NCI-H2081 (cell line): Measurements from ENCODE around the gene CNGA1.
"Not testable (repeated sequence)": the region's sequence is repeated elsewhere in the genome, so short reads cannot be mapped to it uniquely, and the experiment has no call there.

Source experiments
- DNase-seq, 2 experiments: peaks; one replicate each; lab custom pipeline; 2025; lab: John Stamatoyannopoulos, UW

CNGA1 gene

DNA sequence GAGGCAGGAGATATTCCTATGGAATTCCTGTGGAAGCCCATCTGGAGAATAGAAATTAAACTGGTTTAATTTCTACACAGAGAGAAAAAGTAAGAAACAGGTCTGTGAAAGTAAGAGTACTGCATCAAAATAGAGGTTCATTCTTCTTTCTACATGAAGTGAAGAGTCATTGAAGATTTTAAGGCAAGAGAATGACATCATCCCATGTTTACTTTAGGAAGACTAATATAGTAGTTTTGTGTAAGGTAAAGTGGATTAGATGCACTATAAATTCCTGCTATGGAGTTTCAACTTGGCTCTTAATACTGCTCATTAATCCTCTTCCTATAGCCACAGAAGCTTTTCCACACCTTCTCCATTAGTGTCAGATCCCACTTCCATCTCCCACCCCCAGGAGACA lies 47.6 kb downstream of the CNGA1 start:
- DNase-seq: no peak

- DNase-seq: no peak
These were observed 61.8 kb downstream of the CNGA1 start for GRCh38 chr4:47954677-47955076.

GRCh38 chr4:47954245-47954644 lies 62.2 kb downstream of the CNGA1 start:
- no peak for DNase-seq

DNA sequence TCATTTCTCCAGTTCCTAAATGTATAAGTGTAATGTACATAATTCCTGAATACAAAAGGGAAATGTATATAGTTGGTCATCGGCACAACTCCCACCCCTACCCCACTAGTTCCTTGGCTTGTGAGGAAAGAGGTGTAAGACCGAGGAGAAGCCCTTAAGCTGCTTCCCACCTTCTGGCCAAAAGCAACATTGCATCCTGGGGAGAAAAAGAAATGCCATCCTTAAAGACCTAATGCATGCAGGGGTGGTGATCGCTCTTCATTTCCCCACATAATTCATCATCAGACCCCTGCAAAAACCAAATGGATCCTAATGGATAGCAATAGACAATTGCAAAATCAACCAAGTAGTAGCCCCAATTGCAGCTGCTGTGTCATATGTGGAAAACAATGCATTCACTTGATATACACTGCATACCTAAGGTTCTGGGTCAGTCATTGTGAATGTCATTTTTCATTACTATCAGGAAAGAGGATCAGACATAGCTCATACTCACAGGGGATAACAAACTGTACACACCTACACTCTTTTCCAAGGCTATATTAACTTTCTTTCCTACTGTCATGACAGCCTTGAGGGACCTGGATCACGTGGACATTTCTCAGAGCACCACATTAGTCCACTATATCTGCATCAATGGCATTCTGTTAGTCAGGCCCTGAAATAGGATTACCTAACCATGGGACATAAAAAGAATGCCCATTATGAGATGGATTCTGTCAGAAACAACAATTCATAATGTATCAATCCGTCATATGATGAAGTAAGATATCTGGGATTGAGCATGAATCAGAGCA lies 70.4 kb downstream of the CNGA1 start:
- DNase-seq: no peak

DNA sequence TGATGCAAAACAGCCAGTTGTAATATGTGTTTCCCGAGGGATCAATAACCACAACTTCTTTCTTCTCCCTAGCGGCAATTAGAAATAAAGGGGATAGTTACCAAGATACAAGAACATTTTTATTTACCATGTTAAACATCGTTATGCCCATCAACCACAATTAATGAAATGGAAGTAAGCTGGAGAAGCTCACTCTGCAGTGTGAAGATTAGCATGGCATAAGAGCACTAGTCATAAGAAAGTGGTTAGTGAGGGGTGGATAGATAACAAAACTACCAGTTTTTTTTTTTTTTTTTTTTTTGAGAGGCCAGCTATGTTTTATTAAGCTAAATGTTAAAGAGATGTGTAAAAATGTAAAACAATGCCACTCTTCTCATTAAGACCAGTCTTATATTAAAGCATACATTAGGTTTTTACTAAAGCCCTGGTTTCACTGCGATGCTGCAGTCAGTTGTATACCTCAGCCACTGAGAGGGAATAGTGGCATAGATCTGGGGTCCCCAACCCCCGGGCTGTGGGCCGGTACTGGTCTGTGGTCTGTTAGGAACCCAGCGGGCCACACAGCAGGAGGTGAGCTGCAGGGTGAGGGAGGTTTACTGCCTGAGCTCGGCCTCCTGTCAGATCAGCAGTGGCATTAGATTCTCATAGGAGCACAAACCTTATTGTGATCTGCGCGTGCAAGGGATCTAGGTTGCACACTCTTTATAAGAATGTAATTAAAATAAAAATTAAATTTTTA lies 74.2 kb downstream of the CNGA1 start:
- no peak for DNase-seq

GRCh38 chr4:47939456-47939855 lies 77.0 kb downstream of the CNGA1 start:
- DNase-seq: no peak

GRCh38 chr4:47936336-47936735 lies 80.1 kb downstream of the CNGA1 start:
- no peak for DNase-seq

- DNase-seq: peak; percentile 23 to 43
These were observed 82.6 kb downstream of the CNGA1 start for GRCh38 chr4:47933840-47934239.

GRCh38 chr4:47930971-47931804 lies 85.3 kb downstream of the CNGA1 start:
- DNase-seq: no peak

DNA sequence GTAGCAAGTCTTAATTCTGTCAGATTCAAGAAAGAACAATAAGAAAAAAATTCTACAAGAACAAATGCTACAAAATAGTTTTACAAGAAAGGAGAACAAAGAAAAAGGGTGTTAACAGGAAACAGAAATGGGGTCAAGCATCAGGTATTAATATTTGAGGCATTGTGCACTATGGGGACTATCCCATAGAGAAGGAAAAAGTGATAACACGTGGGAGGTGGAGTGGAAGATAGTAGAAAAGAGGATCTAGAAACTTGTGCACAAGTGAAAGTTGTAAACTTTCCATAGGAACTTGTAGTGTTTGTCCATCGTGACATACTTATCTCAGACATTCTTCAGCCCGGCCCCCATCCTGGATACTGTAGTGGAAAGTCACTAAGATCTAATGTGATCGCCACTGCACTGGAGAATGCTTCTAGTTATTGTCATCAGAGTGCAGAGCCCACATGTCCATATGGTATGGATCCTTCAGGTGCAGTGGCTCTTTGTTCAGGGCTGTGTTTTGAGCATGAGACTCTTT lies 86.7 kb downstream of the CNGA1 start:
- no peak for DNase-seq

DNA sequence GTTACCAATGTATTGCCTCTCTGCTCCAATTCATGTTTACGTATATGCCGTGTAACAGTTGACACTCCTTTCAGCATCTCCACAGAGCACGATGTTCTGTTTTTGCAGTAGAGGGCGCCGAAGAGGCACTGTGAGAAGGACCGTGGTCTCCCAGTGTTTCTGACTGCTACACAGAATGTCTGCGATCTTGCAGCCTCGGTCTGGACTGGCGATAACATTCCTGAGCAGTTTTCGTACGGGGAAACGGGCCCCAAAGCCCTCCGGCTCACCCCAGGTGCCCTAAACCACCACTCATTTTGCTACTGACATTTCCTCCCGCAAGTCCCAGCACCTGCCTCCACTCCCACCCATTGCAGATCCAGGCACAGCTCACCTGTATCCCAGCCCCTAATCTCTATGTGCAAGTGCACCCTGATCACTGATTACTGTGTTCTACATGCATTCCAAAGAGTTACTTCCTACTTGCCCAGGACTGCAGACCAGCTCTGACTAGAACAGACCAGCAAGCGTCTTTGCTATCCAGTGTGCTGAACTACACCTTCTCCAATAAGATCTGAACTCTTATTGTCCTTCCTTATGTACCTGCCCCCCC lies 89.7 kb downstream of the CNGA1 start:
- DNase-seq: peak; percentile 62 to 79

DNA sequence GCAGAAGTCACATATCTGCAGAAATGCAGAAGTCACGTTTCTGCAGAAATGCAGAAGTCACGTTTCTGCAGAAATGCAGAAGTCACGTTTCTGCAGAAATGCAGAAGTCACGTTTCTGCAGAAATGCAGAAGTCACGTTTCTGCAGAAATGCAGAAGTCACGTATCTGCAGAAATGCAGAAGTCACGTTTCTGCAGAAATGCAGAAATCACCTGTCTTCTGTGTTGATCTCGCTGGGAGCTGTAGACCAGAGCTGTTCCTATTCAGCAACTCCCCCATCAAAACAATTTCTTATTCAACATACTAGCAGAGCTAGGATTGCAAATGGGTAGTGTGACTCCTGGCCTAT lies 93.2 kb downstream of the CNGA1 start:
- DNase-seq: not testable (repeated sequence)

GRCh38 chr4:47922436-47923260 lies 93.8 kb downstream of the CNGA1 start:
- DNase-seq: not testable (repeated sequence)

- not testable (repeated sequence) for DNase-seq
These were observed 99.3 kb downstream of the CNGA1 start for GRCh38 chr4:47917163-47917562.

DNA sequence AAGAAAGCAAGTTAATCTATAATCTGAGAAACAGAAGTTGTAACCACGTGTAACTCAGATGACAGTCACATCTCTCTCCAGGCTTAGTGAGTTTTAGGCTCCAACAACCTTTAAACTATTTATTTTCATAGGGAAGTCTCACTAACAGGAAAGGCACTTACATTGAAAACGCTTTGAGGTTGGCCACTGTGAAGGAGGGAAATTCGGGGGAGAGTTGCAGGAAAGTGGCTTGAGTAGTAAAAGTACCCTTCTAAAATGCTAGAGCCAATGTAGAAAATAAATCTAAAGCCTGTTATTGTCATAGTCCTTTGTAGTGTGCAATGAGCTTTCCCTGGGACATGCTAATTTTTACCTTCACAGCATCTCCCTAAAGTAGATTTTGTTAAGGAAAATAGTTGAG lies 101.1 kb downstream of the CNGA1 start:
- no peak for DNase-seq

GRCh38 chr4:47914926-47915237 lies 101.6 kb downstream of the CNGA1 start:
- DNase-seq: no peak

DNA sequence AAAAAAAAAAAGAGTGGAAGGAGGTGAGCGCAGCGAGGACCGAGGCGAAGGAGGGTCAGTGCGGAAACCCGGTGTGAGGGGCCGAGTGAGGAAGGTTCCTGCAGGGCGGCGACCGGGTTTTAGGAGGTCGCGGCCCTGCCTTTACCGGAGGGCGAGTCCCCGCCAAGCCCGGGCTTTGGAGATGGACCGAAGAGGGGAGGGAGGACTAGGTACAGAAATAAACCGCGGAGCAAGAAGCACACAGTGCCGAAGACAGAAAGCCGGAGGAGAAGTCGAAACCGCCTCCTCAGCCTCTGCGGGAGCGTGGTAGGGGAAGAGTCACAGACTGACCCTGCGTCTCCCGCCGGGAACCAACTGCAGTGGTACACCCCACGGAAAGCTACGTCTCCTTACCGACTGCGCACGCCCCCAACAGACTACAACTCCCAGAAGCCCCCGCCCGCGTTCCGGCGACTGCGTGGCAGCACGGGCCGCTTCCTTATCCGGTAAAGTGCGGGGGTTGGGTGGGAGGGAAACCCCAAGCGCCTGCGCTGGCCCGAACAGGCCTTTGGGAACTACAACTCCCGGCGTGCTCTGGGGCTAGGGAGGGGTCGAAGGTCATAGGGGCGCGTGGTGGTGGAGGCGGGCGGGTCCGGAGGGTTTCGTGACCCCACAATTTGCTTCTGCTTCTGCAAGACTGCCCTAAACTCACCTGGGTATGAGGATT lies 102.1 kb downstream of the CNGA1 start, which contains the start of gene NFXL1:
Gene NFXL1 (minus strand): TSS at position 364 of the 706 bp plus-strand sequence. CDS start 380 bp downstream, outside the sequence.
- peak; percentile 99 for DNase-seq

GRCh38 chr4:47913861-47914219 lies 102.6 kb downstream of the CNGA1 start:
- peak; percentile 20 to 58 for DNase-seq

DNA sequence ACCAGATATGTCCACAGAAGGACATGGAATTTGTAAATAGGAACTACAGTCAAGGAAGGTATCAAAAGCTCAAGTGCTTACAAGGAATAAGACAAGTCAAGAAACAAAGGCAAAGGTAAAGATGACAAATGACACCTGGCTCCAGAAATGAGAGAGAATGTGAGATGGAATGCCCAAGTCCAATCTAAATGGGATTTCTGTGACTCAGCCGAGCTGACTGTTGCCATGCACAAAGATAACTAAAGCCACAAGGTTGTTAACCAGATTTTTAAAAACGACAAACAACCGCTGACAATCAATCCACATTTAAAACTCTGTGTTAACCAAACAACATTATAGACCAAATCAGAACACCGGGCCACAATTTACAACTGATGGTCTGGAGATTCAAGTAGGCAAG lies 103.2 kb downstream of the CNGA1 start:
- DNase-seq: peak; percentile 16 to 31

GRCh38 chr4:47907089-47907646 lies 109.3 kb downstream of the CNGA1 start:
- DNase-seq: no peak
